ENCODE data around the gene TMEM131.

The TMEM131 gene

DNA sequence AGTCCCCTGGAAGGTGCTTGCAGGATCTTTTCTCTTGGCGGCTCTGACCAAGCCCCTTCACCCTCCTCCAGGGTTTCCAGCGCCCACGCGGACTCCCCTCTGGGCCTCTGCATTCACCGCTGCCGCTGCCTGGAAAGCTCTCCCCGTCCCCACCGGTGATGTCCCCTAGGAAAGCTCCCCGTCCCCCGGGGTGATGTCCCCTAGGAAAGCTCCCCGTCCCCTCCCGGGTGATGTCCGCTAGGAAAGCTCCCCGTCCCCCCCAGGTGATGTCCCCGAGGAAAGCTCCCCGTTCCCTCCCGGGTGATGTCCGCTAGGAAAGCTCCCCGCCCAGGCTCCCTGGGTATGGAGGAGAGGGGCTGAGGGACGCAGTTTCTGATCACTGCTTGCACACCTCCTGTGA is 254.5 kb downstream of the TMEM131 start:
- FAIRE-seq: no peak
- DNase-seq (ENCODE audit: low spot score): no peak

DNA sequence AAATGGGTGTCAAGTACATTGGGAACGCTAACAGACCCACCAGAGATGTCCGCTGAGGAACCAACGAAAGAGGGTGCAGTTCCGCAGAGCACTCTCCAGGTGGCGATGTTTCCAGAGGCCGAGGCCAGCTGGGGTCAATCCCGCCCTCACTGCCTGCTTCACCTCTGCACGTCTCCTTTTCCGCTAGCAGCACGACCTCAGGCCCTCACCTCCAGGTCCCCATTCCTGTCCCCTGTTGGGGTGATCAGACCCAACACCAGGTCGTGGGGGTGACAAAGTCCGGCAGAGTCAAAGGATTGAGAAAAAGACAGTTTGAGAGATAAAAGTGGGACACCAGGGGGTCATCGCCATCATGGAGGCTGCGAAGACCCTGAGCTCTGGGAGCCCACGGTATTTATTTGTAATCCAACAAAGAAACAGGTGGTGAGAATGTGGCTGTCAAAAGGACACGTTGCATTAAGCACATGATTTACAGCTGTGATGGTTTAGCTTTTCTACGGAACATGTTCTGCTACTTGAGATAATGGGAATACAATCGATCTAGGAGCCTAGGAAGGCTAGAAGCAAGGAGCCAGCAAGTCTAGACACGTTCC is 255.1 kb downstream of the TMEM131 start:
- no peak for FAIRE-seq
- peak; percentile 56 for DNase-seq (ENCODE audit: low spot score)

GRCh38 chr2:97739893-97740245 is 255.9 kb downstream of the TMEM131 start:
- DNase-seq (ENCODE audit: low spot score): no peak
- no peak for FAIRE-seq

GRCh38 chr2:97739020-97739892 is 256.5 kb downstream of the TMEM131 start:
- FAIRE-seq (no peak), DNase-seq (ENCODE audit: low spot score) (no peak)

- FAIRE-seq (no peak), DNase-seq (ENCODE audit: low spot score) (no peak)
These were observed 257.3 kb downstream of the TMEM131 start for GRCh38 chr2:97738179-97739019.

DNA sequence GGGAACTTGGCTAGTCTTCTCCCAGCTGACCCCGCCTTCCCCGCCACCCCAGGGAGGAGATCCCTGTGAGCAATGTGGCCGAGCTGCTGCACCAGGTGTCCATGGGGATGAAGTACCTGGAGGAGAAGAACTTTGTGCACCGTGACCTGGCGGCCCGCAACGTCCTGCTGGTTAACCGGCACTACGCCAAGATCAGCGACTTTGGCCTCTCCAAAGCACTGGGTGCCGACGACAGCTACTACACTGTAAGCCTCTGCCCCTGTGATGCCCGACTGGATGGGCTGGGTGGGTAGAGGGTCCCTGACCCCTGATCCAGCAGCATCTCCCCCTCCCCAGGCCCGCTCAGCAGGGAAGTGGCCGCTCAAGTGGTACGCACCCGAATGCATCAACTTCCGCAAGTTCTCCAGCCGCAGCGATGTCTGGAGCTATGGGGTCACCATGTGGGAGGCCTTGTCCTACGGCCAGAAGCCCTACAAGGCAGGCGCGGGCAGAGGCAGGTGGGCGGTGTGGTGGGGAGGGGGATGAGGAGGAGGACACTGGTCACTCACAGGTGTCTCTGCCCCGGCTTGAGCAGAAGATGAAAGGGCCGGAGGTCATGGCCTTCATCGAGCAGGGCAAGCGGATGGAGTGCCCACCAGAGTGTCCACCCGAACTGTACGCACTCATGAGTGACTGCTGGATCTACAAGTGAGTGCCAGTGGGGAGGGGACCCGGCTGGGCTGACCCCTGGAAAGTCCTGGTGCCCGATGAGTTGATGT is 258.1 kb downstream of the TMEM131 start:
- no peak for FAIRE-seq
- no peak for DNase-seq (ENCODE audit: low spot score)

GRCh38 chr2:97736608-97737330 is 259.0 kb downstream of the TMEM131 start:
- FAIRE-seq: no peak
- no peak for DNase-seq (ENCODE audit: low spot score)

DNA sequence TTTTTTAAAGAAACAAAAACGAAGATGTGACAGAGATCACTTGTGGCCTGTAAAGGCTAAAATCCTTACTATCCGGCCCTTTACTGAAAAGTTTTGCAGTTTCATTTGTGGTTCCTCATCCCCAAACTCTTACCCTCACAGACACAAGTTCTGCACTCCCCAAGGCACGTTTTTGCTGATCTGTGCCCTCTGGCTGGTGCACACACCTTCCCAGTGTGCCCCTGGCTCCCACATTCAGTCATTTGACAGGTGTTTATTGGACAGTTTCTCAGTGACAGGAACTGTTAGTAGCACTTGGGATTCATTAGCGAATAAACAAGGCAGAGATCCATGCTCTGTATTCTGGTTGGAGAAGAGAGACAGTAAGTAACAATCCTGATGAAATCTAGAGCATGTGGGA is 259.6 kb downstream of the TMEM131 start:
- no peak for FAIRE-seq
- no peak for DNase-seq (ENCODE audit: low spot score)

GRCh38 chr2:97735161-97735561 is 260.6 kb downstream of the TMEM131 start:
- FAIRE-seq: peak; percentile 5
- no peak for DNase-seq (ENCODE audit: low spot score)

GRCh38 chr2:97734061-97735051 is 261.4 kb downstream of the TMEM131 start:
- FAIRE-seq: peak; percentile 80
- DNase-seq (ENCODE audit: low spot score): no peak

DNA sequence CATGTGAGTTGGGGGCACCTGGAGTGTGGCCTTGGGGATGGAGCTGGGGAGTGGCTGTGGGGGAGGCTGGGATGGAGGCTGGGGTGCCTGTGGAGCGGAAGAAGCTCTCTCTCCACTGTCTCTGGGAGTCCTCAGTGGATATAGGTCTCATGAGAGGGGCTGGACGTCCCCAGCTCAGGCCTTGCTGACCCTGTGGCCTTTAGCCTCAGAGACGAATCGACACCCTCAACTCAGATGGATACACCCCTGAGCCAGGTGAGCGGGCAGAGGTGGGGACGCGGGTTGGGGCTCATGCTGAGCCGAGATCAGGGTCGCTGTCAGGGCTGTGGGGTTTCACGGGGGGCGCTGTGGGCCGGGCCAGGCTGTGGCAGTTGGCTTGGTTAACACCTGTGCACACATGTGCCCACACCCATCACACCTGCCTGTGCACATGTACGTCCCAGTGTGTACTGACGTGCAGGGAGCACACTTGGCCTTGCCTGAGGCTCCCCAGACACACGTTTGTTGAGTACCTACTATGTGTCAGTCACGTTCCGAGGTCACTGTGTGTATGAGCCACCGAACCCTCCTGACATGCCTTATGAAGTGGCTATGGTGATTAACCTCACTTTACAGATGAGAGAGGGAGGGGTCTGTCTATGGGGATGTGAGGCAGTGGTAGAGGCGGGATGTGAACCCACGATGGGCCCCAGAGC is 262.3 kb downstream of the TMEM131 start:
- peak; percentile 63 for FAIRE-seq
- DNase-seq (ENCODE audit: low spot score): no peak

DNA sequence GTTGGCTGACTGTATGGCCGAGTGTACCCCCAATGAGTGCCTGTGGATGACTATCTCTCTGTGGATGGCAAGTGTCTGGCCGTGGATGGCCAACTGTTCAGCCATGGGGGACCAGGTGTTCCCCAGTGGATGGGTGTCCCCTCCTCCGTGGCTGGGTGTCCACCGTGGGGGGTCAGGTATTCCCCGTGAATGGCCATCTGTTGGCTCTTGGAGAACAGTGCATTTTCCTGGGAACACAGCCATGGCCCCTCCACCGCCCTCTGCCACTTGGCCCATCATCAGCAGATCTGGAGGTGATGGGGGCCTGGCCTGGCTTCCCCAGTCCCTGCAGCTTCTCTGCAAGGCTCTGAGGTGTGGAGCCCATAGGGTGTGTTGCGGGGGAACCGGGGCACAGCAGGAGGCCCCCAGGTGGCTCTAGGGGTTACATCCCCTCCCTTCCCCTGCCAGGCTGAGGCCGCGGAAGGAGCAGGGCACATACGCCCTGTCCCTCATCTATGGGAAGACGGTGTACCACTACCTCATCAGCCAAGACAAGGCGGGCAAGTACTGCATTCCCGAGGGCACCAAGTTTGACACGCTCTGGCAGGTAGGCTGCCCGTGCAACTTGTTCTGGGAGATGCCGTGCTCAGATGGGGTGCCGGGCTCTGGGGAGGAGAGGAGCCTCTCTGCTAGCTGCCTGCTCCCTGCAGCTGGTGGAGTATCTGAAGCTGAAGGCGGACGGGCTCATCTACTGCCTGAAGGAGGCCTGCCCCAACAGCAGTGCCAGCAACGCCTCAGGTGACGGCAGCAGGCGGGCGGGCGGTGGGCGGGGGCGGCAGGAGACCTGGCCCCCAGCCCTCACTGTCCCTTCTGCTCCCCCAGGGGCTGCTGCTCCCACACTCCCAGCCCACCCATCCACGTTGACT is 263.1 kb downstream of the TMEM131 start:
- FAIRE-seq (no peak), DNase-seq (ENCODE audit: low spot score) (no peak)

DNA sequence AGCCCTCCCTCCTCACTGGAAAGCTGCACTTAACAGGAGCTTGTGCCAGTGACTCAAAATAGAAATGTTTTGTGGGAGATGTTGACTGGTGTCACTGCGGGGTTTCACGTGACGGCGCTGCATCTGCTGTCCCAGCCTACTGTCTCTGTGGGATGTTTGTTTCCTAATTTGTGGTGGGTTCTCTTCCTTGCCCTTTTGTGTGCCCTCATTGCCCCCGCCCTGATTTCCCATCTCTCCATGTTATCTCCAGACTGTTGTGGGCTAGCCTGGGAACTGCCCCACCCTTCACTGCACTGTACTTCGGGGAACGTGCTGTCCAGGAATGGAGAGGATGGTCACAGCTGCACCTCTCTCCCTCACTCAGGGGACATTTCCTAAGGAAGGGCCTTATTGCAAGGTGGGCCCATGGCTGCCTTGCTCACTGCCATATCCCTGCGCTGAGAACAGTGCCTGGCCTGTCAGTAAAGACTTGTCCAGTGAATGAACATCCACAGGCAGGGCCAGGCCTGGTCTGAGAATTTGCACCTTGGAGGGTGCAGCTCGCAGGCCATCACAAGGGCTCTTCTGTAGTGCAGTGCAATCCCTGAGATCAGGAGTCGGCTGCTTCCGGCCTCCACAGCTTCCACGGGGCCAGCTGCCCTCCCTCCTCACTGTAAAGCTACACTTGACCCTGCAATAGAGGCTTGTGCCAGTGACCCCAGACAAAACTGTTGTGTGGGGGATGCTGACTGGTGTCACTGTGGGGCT is 264.3 kb downstream of the TMEM131 start:
- peak; percentile 9 for FAIRE-seq

DNA sequence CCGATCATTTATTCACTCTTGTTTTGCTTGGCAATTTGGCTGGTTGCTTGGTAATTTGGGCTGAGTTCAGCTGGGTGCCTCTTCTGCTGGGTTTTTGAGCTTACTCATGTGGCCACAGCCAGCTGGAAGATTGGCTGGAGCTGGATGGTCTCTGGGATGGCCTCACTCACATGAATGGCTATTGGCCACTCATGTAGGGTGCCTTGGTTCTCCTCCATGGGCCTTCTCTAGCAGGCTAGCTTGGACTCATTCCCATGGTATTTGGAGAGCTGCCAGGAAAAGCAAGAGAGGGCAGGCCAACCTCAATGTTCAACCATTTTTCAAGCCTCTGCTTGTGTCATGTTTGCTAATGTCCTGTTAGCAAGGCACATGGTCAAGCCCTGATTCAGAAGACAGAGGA is 265.5 kb downstream of the TMEM131 start:
- DNase-seq (ENCODE audit: low spot score) (no peak), FAIRE-seq (no peak)

More for the DNA sequence above, 264.3 kb downstream of the TMEM131 start:
- no peak for DNase-seq (ENCODE audit: low spot score)

- DNase-seq (ENCODE audit: low spot score) (no peak), FAIRE-seq (peak; percentile 13)
These were observed 267.5 kb downstream of the TMEM131 start for GRCh38 chr2:97728091-97728731.

DNA sequence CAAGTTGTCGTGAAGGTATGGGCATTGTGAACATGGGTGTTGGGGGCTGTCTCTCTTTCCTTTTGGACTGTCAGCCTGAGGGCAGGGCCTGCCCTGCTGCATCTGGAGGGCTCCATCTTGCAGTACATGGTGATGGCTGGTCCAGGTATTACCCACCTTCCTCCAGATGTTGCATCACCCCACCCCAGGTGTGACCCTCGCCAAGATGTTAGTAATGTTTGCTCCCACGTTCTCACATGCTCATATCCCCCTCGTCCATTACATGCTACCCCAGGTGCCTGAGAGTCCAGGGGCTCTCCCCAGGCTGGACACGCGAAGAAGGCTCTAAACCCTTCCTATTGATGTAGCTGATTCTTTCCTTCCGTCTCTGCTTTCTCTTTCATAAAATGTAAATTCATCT is 268.5 kb downstream of the TMEM131 start:
- DNase-seq (ENCODE audit: low spot score): no peak
- FAIRE-seq: peak; percentile 48

Data from urothelium cell line (cell line).